NCI-H2081 treated with DMSO at 0.1 percent for 48 hours (cell line): ENCODE data around the gene CACTIN.

Experiments used
- DNase-seq: peaks from one replicate; lab custom pipeline; 2025; lab: John Stamatoyannopoulos, UW

The CACTIN gene

GRCh38 chr19:3609779-3610719, 16.5 kb downstream of the CACTIN start:
- no peak for DNase-seq

- DNase-seq, result no peak
Measured at GRCh38 chr19:3608750-3609322, 17.8 kb downstream of the CACTIN start.

- DNase-seq, result no peak
Measured at GRCh38 chr19:3608079-3608641, 18.4 kb downstream of the CACTIN start.

GRCh38 chr19:3607303-3608078, 19.1 kb downstream of the CACTIN start:
- DNase-seq, result no peak

GRCh38 chr19:3606690-3607289, 19.8 kb downstream of the CACTIN start, which contains the start of gene TBXA2R:
Gene TBXA2R, minus strand, starts transcription at chr19:3606875. Its CDS starts 6,241 bp downstream, at chr19:3600634.
- DNase-seq, result no peak

GRCh38 chr19:3606174-3606689, 20.4 kb downstream of the CACTIN start:
- DNase-seq, result no peak

- no peak for DNase-seq
Measured at GRCh38 chr19:3605770-3606169, 20.8 kb downstream of the CACTIN start.

GRCh38 chr19:3605361-3605760, 21.2 kb downstream of the CACTIN start:
- DNase-seq, result no peak

GRCh38 chr19:3604987-3605343, 21.6 kb downstream of the CACTIN start:
- DNase-seq, result no peak

GRCh38 chr19:3604227-3604986, 22.2 kb downstream of the CACTIN start:
- DNase-seq, result no peak

GRCh38 chr19:3603121-3603811, 23.3 kb downstream of the CACTIN start:
- DNase-seq, result no peak

- DNase-seq, result no peak
Measured at GRCh38 chr19:3601021-3601420, 25.6 kb downstream of the CACTIN start.

GRCh38 chr19:3599776-3600187, 26.8 kb downstream of the CACTIN start:
- no peak for DNase-seq

- DNase-seq, result no peak
Measured at GRCh38 chr19:3595521-3596061, 31.0 kb downstream of the CACTIN start.

GRCh38 chr19:3593156-3593555, 33.4 kb downstream of the CACTIN start:
- DNase-seq, result no peak

- no peak for DNase-seq
Measured at GRCh38 chr19:3591876-3592613, 34.5 kb downstream of the CACTIN start.

GRCh38 chr19:3590991-3591659, 35.5 kb downstream of the CACTIN start:
- DNase-seq, result no peak

- DNase-seq, result no peak
Measured at GRCh38 chr19:3589949-3590348, 36.6 kb downstream of the CACTIN start.

GRCh38 chr19:3589439-3589838, 37.2 kb downstream of the CACTIN start:
- DNase-seq, result no peak
